ENCODE data around the gene DUSP9. TPM values are rescaled to one million over a fixed set of nuclear protein-coding genes. Genes with fewer than 3 reads are reported as not detected.

The DUSP9 gene
- total and polyA plus RNA-seq, 2 donors (not counting 3 experiments of a cell fraction or from before 2014, with no cell fraction given) = 0.04 TPM; not detected in 1

GRCh38 chrX:153689654-153690465 lies 42.9 kb downstream of the DUSP9 start:
- dilution Hi-C loops (cut with MboI; ENCODE audit: extremely low pct_ligation_motif_present, low sequenced_read_pairs) (no loop called here), intact Hi-C loops (cut with micrococcal nuclease) (no loop called here)
- FAIRE-seq (no peak), DNase-seq (ENCODE audit: low read depth, low spot score) (no peak)
- peak overlapping the region in 1 of 3 experiments; percentile 20 for H3K4me3 ChIP-seq (replicated peaks in 1 of 3; ENCODE audit: insufficient read depth in 1 of 3, low read depth in 1 of 3, low read length in 3 of 3)
- no peak for TF ChIP-seq EZH2 (IDR thresholded peaks at IDR 0.05; ENCODE audit: borderline replicate concordance, low read depth, low read length, severe bottlenecking)
- no peak for TF ChIP-seq POLR2AphosphoS5 (IDR thresholded peaks at IDR 0.05; ENCODE audit: insufficient read depth, low read depth, low read length)
- TF ChIP-seq CTCF (IDR thresholded peaks at IDR 0.05; ENCODE audit: extremely low read depth in 1 of 2, insufficient read depth in 1 of 2, low read depth in 1 of 2, low read length in 2 of 2) = peak in 1 of 2 donors; percentile 10
- no peaks in the 10 kb centered on the region for H3K9me3 ChIP-seq (replicated peaks; ENCODE audit: control insufficient read depth, insufficient read depth, low read length)
- no peak overlapping the region for H3K4me2 ChIP-seq (ENCODE audit: insufficient read depth, low read length)
- CTCF ChIA-PET = interaction anchor here (0.6 kb wide), 1 partner anchor 80 kb away, joined by 3 read pairs; no protein-coding TSS in a partner anchor
- H3K36me3 ChIP-seq (ENCODE audit: control insufficient read depth in 2 of 2, extremely low read depth in 1 of 2, insufficient read depth in 2 of 2, low read length in 2 of 2) = no peaks in the 10 kb centered on the region
- BruUV-seq (replicated peaks) = TSS peak; percentile 17
- H3K27me3 ChIP-seq (ENCODE audit: control insufficient read depth in 2 of 2, insufficient read depth in 2 of 2, low read length in 2 of 2) = no peaks in the 10 kb centered on the region
- no peak overlapping the region for H2AFZ ChIP-seq (ENCODE audit: low read depth, low read length)
- H3K9ac ChIP-seq (replicated peaks; ENCODE audit: extremely low read depth, insufficient read depth, low read length) = no peak overlapping the region
- no peaks in the 10 kb centered on the region for H3K79me2 ChIP-seq (ENCODE audit: control insufficient read depth, insufficient read depth, low read length)
- peak overlapping the region; percentile 8 for H3K27ac ChIP-seq (ENCODE audit: insufficient read depth, low read depth, low read length)
- H3K9me1 ChIP-seq (replicated peaks; ENCODE audit: control insufficient read depth, extremely low read depth, insufficient read depth, low read length) = no peaks in the 10 kb centered on the region
- POLR2A ChIA-PET = interaction anchor here (0.6 kb wide), 1 partner anchor 20 kb away, joined by 3 read pairs; no protein-coding TSS in a partner anchor
- peaks cover 4% of the 10 kb centered on the region for H3K4me1 ChIP-seq (ENCODE audit: control insufficient read depth, extremely low read depth, insufficient read depth, low read length)
- no peaks in the 10 kb centered on the region for H4K20me1 ChIP-seq (replicated peaks; ENCODE audit: control insufficient read depth, extremely low read depth, insufficient read depth, low read length)

- Histone ChIP-seq H3K27me3 (ENCODE audit: control insufficient read depth in 2 of 2, insufficient read depth in 2 of 2, low read length in 2 of 2) (no peaks in the 10 kb centered on the region), H3K9me3 (replicated peaks; ENCODE audit: control insufficient read depth, insufficient read depth, low read length) (no peaks in the 10 kb centered on the region), H3K27ac (ENCODE audit: insufficient read depth, low read depth, low read length) (no peak overlapping the region), H3K36me3 (ENCODE audit: control insufficient read depth in 2 of 2, extremely low read depth in 1 of 2, insufficient read depth in 2 of 2, low read length in 2 of 2) (no peaks in the 10 kb centered on the region), H3K4me3 (replicated peaks in 1 of 3; ENCODE audit: insufficient read depth in 1 of 3, low read depth in 1 of 3, low read length in 3 of 3) (no peak overlapping the region), H3K4me1 (ENCODE audit: control insufficient read depth, extremely low read depth, insufficient read depth, low read length) (peaks cover 4% of the 10 kb centered on the region), H3K9me1 (replicated peaks; ENCODE audit: control insufficient read depth, extremely low read depth, insufficient read depth, low read length) (no peaks in the 10 kb centered on the region), H3K9ac (replicated peaks; ENCODE audit: extremely low read depth, insufficient read depth, low read length) (no peak overlapping the region), H3K4me2 (ENCODE audit: insufficient read depth, low read length) (no peak overlapping the region), H2AFZ (ENCODE audit: low read depth, low read length) (no peak overlapping the region), H4K20me1 (replicated peaks; ENCODE audit: control insufficient read depth, extremely low read depth, insufficient read depth, low read length) (no peaks in the 10 kb centered on the region), H3K79me2 (ENCODE audit: control insufficient read depth, insufficient read depth, low read length) (no peaks in the 10 kb centered on the region)
- BruUV-seq (replicated peaks) = no TSS peak
- DNase-seq (ENCODE audit: low read depth, low spot score) (no peak), FAIRE-seq (no peak)
- ChIA-PET CTCF (no interaction called here), POLR2A (no interaction called here)
- intact Hi-C loops (cut with micrococcal nuclease) (no loop called here), dilution Hi-C loops (cut with MboI; ENCODE audit: extremely low pct_ligation_motif_present, low sequenced_read_pairs) (no loop called here)
- no peak for TF ChIP-seq MYC (IDR thresholded peaks at IDR 0.05; ENCODE audit: low read depth, low read length)
- no peak for TF ChIP-seq POLR2AphosphoS5 (IDR thresholded peaks at IDR 0.05; ENCODE audit: insufficient read depth, low read depth, low read length)
- no peak for TF ChIP-seq EZH2 (IDR thresholded peaks at IDR 0.05; ENCODE audit: borderline replicate concordance, low read depth, low read length, severe bottlenecking)
- TF ChIP-seq GATA2 (IDR thresholded peaks at IDR 0.05; ENCODE audit: insufficient read depth, insufficient read length, low read depth, low read length) = no peak
- no peak for TF ChIP-seq FOS (IDR thresholded peaks at IDR 0.05; ENCODE audit: borderline replicate concordance, insufficient read depth, low read length)
- no peak for TF ChIP-seq POLR2A (IDR thresholded peaks at IDR 0.05; ENCODE audit: low read depth, low read length)
- no peak for TF ChIP-seq JUN (IDR thresholded peaks at IDR 0.05; ENCODE audit: borderline replicate concordance, insufficient read depth, insufficient read length, low read depth)
- TF ChIP-seq CTCF (IDR thresholded peaks at IDR 0.05; ENCODE audit: extremely low read depth in 1 of 2, insufficient read depth in 1 of 2, low read depth in 1 of 2, low read length in 2 of 2) = no peak
- TF ChIP-seq MAX (IDR thresholded peaks at IDR 0.05; ENCODE audit: insufficient read depth, insufficient read length) = no peak
Observed at GRCh38 chrX:153690466-153690865, 43.5 kb downstream of the DUSP9 start.
